NCI-H2227 (cell line): Measurements from ENCODE around the gene EPHB2.

Experiments used
- DNase-seq: peaks from one replicate; lab custom pipeline; 2025; ENCODE audit not compliant: unreplicated experiment; lab: John Stamatoyannopoulos, UW

EPHB2 gene

DNA sequence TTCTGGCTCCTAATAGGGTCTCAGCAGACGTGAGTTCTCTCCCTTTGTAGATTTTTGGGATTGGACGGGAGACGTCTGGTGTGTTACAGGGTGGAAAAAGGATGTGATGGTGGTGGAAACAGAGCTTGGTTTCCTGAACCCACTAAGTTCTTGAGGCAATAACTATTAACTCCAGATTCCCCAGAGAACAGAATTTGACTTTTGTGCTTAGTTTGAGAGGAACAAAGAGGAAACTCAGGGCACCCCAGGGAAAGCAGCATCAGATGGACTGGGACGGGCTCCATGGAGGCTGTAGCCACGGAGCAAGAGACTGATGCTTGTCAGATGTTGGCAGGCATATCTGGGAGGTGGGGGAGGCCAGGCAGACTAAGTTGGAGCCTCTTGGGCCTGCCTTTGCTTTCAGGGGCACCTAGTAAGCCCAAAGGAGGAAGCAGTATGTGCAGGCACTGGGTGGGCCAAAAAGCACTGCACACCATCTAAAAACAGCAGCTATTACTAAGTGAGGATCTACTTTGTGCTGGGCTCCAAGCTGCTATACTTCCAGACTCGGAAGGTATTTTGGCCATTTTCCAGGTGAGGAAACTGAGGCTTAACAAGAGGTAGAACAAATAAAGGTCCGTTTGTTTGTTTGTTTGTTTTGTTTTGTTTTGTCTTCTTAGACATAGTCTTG lies 66.9 kb downstream of the EPHB2 start:
- no peak for DNase-seq

DNA sequence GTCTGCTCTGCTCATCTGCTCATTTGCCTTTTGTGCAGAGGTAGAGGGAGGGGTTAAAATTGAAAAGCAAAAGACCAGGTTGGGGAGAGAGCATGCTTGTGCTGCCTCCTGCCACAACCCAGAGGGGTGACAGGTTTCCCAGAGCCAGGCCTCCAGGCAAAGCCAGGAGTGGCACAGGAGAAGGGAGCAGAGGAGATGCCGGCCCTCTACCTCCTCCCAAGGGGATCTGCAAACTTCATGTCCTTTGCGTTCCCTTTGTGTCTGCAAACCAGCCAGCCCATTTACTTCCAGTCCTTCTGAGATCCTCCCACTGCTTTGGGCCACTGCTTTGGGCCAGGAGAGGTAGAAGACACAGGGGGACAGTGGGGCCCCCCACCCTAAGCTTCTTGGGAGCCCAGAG lies 67.8 kb downstream of the EPHB2 start:
- DNase-seq, result no peak

DNA sequence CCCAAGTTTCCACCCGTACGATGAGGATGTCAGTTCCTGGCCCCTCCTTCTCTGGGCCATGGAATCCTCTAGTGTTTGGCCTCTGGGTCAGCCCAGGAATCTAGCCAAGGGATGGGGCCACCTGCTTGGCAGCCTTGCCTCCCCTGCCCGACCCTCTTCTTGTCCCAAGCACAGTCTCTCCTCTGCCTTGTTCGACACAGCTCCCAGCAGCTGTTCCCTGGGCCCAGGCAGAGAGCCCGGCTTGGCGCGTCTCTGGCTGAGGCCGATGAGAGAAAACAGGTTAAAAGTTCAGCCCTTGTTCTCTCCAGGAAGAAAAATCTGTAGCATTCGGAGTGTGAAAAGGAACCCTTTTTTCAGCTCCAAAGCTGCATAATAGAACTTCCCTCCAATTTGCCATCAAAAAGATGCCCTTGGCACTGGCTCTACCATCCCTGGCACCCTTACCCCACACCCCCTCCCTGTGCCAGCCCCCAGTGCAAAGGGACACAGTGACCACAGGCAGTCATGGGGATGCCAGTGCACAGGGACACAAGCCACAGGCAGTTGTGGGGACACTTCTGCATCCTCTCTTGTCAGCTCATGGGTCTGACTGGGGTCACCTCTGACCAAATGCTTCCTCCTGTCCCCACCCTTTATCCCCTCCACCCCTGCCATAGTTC lies 68.4 kb downstream of the EPHB2 start:
- no peak for DNase-seq

DNA sequence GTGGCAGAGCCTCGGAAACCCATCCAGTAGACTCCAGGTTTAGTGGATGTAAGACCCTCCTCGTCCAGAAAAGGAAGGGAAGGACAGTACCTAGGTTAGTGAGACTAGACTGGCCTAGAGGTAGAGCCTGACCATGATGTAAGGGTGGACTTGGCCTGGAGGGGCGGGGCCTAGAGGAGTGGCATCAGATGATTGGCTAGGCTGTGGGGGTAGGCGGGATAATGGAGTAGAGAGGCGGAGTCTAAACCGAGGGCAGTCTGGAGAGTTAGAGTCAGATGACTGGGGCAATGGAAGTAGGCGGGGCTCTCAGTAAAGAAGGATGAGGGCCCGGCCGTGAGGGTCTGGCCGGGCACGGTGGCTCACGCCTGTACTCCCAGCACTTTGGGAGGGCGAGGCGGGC lies 70.1 kb downstream of the EPHB2 start:
- DNase-seq, result peak; percentile 41

DNA sequence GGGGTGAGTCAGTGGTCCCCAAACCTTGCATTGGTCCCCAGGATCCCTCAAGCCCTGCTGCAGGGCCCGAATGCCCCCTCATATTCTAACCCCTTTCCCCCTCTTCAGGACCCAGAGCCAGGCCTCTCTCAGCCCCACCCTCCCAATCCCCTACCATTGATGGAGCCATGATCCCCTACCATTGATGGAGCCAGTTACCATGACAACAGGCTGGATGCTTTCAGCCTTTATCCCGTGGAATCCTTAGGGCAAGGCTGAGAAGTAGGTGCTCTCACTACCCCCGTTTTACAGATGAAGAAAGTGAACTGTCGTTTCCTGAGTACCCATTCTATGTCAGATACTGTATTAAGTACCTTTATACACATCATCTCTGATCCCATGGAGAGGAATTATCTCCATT lies 70.8 kb downstream of the EPHB2 start:
- DNase-seq, result peak; percentile 34

DNA sequence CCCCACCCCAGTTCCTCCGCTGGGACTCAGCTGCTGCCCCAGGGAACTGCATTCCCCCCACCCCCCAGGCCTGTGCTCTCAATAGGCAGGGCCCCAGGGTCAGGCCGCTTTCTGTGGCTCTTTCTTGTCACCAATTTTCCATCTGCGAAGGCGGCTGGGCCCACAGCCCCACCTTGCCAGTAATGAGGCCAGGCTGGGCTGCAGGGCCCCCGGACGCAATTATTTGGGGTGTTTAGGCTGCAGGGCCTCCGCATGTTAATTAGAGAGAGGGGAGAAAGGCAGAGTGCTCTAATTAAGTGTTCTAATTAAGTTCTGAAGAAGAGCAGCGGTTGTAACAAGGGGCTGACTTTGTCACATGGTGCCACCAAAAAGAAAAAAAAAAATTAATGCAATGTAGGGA lies 71.8 kb downstream of the EPHB2 start:
- peak; percentile 77 for DNase-seq

DNA sequence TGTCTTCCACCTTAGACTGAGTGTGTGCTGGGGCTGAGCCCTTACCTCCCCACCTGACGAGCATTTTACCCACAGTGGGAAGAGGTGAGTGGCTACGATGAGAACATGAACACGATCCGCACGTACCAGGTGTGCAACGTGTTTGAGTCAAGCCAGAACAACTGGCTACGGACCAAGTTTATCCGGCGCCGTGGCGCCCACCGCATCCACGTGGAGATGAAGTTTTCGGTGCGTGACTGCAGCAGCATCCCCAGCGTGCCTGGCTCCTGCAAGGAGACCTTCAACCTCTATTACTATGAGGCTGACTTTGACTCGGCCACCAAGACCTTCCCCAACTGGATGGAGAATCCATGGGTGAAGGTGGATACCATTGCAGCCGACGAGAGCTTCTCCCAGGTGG lies 73.7 kb downstream of the EPHB2 start:
- DNase-seq, result no peak

DNA sequence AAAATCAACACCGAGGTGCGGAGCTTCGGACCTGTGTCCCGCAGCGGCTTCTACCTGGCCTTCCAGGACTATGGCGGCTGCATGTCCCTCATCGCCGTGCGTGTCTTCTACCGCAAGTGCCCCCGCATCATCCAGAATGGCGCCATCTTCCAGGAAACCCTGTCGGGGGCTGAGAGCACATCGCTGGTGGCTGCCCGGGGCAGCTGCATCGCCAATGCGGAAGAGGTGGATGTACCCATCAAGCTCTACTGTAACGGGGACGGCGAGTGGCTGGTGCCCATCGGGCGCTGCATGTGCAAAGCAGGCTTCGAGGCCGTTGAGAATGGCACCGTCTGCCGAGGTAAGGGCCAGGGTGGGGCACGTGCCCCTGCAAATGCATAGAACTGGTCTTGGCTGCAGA lies 74.1 kb downstream of the EPHB2 start:
- DNase-seq, result no peak

DNA sequence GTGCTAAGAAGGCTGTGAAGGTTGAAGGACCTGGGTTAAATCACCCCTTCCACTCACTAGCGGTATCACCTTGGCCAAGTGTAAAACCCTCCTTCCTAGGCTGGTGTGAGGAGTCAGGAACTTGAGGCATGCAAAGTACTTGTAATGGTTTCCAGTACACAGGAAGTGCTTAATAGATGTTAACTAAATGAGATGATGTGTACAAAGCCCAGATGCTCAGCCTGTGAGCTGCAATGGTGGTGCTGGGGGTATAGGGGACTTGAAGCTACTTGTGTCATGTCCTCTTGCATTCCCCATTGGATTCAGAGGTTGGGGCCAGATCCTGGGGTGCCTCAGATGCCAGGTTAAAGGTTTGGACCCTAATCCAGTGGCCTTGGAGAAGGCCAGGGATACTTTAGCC lies 75.5 kb downstream of the EPHB2 start:
- no peak for DNase-seq

DNA sequence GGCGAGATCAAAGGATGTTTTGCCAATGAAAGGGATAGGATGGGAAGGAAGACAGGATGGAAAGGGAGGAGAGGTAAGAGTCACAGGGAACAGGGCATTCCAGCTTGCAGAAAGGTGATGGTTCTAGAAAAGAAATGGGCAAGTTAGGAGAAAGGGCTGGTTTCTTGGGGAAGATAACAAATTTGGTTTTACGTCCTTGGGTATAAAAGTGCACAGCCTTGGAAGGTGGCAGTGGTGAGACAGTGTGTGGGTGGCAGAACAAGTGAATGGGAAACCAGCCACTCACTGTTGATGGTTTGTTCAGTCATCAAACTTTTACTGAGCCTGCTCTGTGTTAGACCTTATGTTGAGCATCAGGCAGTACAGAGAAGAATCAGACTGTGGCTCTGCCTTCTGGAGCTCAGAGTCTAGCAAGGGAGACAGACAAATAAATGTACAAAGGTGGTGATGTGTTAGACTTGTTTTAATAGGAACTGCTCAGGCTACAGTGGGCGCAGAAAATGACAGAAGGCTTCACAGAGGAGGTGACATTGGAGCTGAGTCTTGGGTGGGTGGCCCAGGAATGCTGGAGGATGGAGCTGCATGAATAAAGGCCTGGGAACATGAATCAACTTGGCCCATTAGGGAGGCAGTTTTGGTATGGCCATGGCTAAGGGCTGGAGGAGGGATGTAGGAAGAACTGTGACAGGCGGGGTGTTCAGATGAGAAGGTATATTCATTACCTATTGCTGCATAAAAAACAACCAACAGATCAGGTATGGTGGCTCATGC lies 76.3 kb downstream of the EPHB2 start:
- no peak for DNase-seq

DNA sequence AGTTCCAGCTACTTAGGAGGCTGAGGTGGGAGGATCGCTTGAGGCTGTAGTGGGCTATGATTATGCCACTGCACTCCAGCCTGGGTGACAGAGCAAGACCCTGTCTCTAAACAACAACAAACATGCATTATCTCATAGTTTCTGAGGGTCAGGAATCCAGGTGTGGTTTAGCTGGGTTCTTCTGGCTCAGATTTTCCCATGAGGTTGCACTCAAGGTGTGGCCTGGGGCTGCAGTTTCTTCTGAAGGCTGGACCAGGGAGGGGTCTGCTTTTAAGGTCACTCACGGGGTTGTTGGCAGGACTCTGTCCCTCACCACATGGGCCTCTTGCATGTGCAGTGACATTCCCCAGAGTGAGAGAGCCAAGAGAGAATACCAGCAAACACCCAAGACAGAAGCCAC lies 77.0 kb downstream of the EPHB2 start:
- DNase-seq, result no peak

DNA sequence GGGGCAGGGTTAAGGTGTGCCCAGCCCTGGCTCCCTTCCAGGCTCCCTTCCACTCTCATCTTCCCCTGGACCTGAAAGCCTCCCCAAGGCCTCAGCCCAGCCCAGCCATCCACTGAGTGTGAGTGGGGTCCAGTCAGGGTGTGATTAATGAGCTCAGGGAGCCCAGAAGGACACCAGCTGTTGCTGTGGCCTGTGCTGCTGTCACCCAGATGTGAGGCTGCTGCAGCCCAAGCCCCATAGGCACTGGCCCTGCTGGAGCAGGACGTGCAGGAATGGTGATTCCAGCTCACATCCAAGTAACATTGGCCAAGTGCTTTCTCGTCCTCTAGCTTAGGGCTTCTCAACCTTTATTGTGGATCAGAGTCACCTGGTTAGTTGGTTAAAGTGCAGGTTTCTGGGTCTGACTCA lies 77.6 kb downstream of the EPHB2 start:
- DNase-seq, result no peak

DNA sequence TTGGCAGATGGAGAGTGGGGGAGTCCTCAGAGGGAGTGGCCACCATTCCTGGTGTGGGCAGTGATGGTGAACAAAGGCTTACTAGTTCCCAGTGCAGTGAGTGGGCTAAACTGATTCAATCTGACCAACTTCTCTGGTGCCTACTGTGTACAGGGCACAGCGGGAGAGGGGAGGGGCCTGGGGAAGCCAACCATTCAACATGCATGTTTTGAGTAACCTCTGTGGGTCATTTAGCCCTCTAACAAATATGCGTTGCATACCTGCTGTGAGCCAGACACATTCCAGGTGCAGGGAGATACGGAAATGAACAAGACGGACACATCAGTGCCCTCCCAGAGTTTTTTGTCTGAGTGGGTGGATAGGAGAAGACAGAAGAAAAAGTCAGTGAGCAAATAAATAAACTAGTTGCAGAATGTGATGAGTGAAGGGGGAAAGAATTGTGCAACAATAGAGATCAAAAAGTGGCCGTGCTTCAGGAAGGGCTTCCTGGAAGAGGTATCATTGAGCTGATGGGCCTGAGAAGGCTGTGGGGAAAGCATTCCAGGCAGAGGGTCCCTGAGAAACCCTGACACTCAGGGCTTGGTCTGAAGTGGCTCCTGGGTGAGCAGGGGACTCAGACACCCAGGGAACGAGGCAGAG lies 78.8 kb downstream of the EPHB2 start:
- DNase-seq, result no peak

DNA sequence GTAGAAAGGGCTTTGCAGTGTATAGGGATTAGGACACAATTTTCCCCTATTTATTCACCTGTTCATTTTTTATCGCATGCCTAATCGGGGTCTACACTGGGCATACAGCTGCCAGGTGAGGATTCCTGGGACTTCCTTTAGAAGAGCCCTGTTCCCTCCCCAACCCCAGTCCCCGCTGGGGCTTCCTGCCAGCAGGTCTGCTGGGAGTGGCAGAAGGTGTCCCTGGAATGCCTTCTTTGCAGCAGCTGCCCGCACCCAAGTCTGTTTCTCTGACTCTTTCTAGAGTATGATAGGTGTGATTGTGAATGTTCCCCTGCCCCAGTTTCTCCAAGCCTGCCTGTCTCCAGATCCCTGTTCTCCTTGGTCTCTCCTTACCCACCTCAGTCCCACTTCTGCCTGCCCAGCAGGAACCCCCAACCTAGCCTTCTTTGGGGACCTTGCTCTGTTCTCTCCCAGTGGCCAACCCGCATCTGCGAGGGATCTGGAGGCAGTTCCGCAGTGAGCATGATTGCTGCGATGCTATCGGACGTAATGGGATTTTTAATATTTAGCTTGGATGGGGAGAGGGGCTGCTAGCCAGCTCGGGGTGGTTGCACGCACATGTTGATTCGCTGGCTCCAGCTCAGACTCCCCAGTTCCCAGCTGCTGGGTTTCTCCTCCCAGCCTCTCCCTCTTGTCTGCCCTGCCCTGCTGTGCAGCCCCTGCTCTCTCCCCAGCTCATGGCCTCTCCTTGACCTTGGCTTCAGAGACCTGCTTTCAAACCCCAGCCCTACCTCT lies 79.8 kb downstream of the EPHB2 start:
- DNase-seq, result no peak

DNA sequence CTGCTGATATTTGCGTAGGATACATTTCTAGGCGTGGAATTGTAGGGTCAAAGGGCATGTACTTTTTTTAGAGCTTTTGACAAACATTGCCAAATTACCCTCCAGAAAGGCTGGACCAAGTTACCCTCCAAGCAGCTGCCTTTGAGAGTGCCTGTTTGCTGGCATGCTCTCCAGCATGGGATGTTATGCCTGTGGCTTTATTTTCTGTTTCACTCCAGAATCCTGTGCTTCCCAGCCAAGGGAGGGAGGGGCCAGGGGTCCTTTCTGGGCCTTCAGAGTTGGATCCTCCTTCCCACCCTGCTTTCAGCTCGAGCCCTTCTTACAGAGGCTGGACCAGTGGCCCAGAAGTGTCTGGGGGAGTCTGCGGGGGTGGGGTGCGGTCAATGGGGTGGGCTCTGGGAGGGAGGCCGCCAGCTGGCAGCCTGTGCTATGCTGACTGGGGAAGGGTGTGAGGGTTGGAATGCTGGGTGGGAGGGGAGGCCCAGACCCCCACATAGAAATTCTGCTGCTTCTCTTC lies 81.2 kb downstream of the EPHB2 start:
- DNase-seq, result no peak

DNA sequence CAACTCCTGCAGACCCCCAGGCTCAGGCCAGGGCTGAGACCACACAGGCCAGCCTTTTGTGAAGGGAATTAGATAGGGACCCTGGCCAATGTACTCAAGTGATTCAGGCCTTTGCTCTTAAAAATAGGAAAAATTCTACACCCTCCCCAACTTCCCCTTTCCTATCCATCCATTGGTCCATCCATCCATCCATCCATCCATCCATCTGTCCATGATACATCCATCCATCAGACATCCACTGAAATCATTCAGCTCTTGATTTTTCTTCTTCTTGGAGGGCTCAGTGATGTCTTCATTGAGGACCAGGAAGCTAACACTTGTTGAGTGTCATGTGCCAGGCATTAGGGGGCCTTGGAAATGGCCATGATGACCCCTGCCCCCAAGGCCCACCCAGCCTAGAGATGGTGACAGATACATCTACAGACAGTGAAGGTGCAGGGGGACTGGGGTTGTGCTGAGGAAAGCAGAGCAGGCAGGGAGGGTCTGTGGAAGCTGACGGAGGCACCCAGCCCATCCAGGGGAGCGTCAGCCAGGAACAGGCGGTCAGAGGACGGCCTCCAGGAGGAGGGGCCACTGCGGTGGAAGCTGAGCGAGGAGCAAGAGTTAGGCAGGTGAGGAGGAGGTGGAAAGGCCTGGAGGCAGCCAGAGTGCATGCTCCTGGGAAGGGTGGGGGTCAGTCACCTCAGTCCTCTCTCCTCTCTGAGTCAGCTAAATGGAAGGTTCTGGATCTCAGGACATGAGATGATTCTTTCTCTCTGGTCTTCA lies 81.9 kb downstream of the EPHB2 start:
- DNase-seq, result no peak

DNA sequence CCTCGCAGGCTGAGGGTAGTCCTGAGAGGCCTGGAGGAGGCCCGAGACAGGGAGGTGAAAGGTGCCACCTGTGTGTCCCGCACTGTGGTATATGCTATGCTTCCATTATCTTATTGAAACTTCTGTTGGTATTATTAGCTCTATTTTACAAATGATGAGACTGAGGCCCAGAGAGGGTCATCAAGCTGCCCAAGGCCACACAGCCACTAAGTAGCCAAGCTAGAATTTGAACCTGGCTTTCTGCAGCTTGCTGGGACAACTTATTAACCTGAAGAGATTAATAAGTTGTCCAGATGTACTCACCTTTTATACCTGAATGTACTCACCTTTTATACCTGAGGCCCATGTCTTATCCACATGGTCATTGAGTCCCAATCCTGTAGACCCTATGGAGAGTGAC lies 83.0 kb downstream of the EPHB2 start:
- no peak for DNase-seq

DNA sequence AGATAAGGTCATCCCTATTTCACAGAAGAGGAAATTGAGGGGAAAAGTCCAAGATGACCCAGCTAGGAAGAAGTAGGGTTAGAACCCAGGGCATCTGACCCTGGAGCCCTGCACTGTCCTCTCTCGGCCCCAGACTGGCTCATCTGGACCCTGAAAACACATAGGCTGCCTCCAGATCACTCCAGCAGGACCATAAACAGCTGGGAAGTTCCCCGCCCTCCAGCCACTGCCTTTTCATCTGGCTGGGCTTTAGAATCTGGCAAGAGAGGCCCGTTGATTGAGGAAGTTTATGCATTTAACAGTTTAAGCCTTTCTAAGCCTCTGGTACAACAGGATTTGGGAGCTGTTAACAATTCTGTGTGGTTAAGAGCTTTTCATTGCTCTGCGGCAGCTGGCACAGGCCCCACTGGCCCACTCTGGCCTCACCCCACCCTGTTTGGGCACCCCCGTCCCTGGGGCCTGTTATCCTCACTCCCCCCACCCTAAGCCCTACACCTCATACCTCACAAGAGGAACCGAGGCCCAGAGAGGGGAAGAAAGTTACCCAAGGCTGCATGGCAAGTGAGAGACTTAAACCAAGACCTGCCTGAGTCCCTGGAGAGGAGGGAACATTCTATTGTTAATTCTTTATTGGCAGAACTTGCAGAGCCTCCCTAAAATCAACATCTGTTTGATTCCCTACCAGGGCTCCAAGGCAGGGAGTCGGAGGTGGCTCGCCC lies 84.2 kb downstream of the EPHB2 start:
- DNase-seq, result no peak

DNA sequence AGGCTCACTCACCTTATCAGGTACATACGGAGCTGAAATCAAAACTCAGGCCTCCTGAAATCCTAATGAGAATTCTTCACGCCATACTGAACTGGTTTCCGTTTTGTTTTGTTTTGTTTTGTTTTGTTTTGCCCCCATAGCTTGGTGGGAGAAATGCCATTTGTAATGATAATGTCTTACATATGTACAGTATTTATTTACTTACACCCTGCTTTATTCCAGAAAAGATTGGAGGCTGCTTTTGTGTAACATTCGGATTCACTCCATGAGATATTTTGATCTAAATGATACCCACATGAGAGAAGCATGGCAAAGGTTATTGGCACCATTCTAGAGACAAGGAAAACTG lies 84.7 kb downstream of the EPHB2 start:
- DNase-seq, result no peak

DNA sequence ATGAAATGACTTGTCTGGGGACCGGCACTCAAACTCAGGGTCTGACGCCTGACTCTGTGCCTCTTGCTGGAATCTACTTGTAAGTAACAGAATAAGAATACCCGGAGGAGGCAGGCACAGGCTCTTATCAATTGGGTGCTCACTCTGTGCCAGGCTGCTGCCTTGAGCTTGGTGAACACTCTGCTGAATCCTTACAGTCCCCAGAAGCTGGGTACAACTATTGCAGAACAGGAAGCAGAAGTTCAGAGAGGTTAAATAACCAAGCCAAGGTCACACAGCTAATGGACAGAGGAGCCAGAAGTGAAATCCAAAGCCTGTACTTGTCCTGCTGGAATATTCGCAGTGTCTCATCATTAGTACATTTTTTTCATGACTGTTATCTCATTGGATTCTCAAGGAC lies 86.0 kb downstream of the EPHB2 start:
- DNase-seq, result no peak
